Measurements from ENCODE around the gene RBMS1.

Gene RBMS1

GRCh38 chr2:160353813-160354212 is 139.8 kb downstream of the RBMS1 start:
- no peak for DNase-seq

GRCh38 chr2:160353166-160353565 is 140.4 kb downstream of the RBMS1 start:
- DNase-seq, result no peak

- no peak for DNase-seq
Measured at GRCh38 chr2:160352500-160352899, 141.1 kb downstream of the RBMS1 start.

GRCh38 chr2:160351956-160352355 is 141.7 kb downstream of the RBMS1 start:
- no peak for DNase-seq

GRCh38 chr2:160349306-160349705 is 144.3 kb downstream of the RBMS1 start:
- DNase-seq, result no peak

- no peak for DNase-seq
Measured at GRCh38 chr2:160347269-160347863, 146.2 kb downstream of the RBMS1 start.

GRCh38 chr2:160345071-160345764 is 148.4 kb downstream of the RBMS1 start:
- no peak for DNase-seq

- DNase-seq, result no peak
Measured at GRCh38 chr2:160343404-160343803, 150.2 kb downstream of the RBMS1 start.

GRCh38 chr2:160339726-160340125 is 153.9 kb downstream of the RBMS1 start:
- DNase-seq, result no peak

GRCh38 chr2:160338901-160339685 is 154.5 kb downstream of the RBMS1 start:
- DNase-seq, result no peak

GRCh38 chr2:160337728-160338127 is 155.9 kb downstream of the RBMS1 start:
- no peak for DNase-seq

GRCh38 chr2:160336635-160337034 is 157.0 kb downstream of the RBMS1 start:
- DNase-seq, result no peak

- DNase-seq, result no peak
Measured at GRCh38 chr2:160336105-160336504, 157.5 kb downstream of the RBMS1 start.

- no peak for DNase-seq
Measured at GRCh38 chr2:160335441-160335840, 158.2 kb downstream of the RBMS1 start.

- DNase-seq, result no peak
Measured at GRCh38 chr2:160334028-160334741, 159.4 kb downstream of the RBMS1 start.

GRCh38 chr2:160333324-160334027 is 160.1 kb downstream of the RBMS1 start:
- DNase-seq, result no peak

GRCh38 chr2:160332318-160332717 is 161.3 kb downstream of the RBMS1 start:
- no peak for DNase-seq

GRCh38 chr2:160331258-160332025 is 162.2 kb downstream of the RBMS1 start:
- no peak for DNase-seq

GRCh38 chr2:160328811-160329527 is 164.6 kb downstream of the RBMS1 start:
- no peak for DNase-seq

- no peak for DNase-seq
Measured at GRCh38 chr2:160326786-160327185, 166.8 kb downstream of the RBMS1 start.

- no peak for DNase-seq
Measured at GRCh38 chr2:160325418-160325817, 168.2 kb downstream of the RBMS1 start.
